ENCODE data around the gene PCTP. TPM values are rescaled to one million over a fixed set of nuclear protein-coding genes. Genes with fewer than 3 reads are reported as not detected.

PCTP gene
- total RNA-seq, 1 donor from 2014 or later = 21.9 TPM

DNA sequence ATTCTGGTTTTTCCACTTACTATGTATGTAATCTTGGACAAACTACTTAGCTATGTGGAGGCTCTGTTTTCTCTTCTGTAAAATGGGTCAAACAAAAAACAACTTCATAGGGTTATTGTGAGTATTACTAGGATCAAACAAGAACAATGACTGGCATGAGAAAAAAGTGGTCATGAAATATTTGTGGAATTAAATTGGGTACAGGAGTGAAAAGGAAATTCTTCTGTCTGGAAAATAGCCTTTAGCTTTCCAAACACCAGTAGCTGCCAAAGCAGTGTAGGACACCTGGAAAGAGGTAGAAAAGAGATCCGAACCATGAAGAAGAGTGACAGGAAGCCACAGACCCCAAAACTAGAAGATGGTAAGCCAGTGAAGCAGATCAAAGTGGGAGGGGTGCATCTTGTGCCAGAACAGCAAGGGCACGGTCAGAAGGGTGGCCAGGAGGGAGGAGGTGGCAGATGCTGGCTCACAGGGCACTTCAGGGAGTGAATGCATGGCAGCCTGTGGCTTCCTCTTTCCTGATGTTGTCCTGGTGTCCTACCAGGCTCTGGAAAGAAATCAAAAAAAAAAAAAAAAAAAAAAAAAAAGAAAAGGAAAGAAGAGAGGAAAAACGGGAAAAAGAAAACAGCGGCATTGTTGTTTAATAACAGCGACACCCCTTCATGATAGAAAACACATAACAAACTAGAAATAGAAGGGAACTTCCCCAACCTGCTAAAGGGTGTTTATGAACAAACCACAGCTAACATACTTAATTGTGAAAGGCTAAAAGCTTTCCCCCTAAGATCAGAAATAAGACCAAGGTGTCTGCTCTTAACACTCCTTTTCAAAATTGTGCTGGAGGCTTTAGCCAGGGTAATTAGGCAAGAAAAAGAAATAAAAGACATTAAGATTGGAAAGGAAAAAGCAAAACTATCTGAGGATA lies 67.9 kb downstream of the PCTP start:
- no peak for DNase-seq (ENCODE audit: missing footprints)
- no peak for ATAC-seq
- intact Hi-C loops (cut with DNase I) = no loop called here

DNA sequence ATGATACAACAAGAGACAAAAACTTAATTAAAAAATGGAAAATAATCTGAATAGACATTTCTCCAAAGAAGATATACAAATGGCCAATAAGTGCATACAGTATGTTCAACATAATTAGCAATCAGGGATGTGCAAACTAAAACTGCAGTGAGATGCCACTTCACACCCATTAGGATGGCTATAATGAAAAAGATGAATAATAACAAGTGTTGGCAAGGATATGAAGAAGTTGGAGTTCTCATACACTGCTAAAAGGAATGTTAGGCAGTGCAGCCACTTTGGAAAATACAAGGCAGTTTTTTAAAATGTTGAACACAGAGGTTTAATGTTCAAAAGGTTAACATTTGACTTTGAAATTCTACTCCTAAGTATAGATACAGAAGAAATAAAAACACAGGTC lies 69.8 kb downstream of the PCTP start:
- DNase-seq (ENCODE audit: missing footprints) = no peak
- no peak for ATAC-seq
- intact Hi-C loops (cut with DNase I) = no loop called here

DNA sequence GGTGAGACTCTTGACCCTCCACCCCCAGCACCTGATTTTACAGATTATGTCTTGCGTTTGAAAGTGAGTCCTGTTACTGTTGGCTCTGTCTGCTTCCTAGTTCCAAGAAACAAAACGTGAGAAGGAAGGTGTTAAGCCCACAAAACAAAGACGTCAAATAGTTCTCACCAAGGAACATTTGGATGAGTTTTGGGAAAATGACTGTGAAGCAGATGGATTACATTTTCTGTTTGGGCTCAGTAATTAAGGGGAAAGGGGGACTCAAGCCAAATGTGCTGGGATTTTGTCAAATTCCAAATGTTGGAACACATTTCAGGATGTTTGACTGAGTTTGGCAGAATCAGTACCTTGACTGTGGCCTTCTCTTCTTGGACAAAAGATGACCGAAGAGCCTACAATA lies 71.2 kb downstream of the PCTP start:
- intact Hi-C loops (cut with DNase I) = no loop called here
- DNase-seq (ENCODE audit: missing footprints) (no peak), ATAC-seq (peak; percentile 23)

DNA sequence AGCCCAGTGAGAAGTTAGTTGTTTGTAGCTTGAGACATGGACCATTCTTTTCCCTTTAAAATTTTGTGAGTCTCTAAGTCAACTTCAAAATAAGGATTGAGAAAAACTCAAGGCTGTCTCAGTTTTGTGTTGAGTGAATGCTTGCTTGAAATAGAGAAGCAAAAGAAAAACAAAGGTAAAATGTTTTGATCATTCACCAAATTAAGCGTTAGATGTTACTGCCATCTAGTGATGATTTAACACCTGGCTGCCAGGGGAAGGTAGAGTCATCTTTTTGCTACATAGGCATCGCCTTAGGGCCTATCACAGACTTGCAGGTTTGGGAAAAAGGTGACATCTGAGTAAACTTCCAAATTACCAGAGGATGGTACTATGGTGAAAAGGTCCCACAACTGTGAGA lies 74.4 kb downstream of the PCTP start:
- intact Hi-C loops (cut with DNase I) = loop anchor here (1.0 kb wide), 1 partner anchor 299 kb away; no protein-coding TSS in a partner anchor
- no peak for ATAC-seq
- DNase-seq (ENCODE audit: missing footprints) = no peak

Other genes starting within 250 kb of the PCTP start
- not detected for gene SMIM36, start 239.6 kb upstream of the PCTP start, total RNA-seq
- gene TMEM100, start 28.2 kb upstream of the PCTP start, total RNA-seq = 17.0 TPM